Measurements from ENCODE around the gene LMTK2.
"Not testable (repeated sequence)": the region's sequence is repeated elsewhere in the genome, so short reads cannot be mapped to it uniquely, and the experiment has no call there.

Gene LMTK2

DNA sequence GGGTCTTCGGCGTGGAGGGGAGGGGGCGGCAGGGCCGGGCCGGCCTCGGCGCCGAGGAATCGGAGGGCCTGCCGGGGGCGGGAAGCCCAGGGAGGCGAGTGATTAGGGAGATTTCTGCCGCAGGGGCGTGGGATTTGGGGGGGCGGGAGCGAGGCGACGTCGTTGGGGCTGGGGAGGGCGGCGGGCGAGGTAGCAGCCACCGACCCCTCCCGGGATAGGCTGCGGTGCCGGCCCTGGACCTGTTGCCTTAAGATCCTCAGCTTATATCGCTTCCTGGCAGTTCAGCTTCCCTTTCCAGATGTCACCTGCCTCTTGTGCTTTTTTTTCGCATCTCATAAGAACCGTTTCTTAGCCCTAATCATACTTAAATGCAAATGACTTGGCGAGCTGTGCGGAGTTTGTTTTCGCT, 655 bp downstream of the LMTK2 start:
- no peak for DNase-seq

GRCh38 chr7:98110249-98111022, 3.8 kb downstream of the LMTK2 start:
- DNase-seq = no peak

- no peak for DNase-seq
Measured at GRCh38 chr7:98112077-98112476, 5.4 kb downstream of the LMTK2 start.

DNA sequence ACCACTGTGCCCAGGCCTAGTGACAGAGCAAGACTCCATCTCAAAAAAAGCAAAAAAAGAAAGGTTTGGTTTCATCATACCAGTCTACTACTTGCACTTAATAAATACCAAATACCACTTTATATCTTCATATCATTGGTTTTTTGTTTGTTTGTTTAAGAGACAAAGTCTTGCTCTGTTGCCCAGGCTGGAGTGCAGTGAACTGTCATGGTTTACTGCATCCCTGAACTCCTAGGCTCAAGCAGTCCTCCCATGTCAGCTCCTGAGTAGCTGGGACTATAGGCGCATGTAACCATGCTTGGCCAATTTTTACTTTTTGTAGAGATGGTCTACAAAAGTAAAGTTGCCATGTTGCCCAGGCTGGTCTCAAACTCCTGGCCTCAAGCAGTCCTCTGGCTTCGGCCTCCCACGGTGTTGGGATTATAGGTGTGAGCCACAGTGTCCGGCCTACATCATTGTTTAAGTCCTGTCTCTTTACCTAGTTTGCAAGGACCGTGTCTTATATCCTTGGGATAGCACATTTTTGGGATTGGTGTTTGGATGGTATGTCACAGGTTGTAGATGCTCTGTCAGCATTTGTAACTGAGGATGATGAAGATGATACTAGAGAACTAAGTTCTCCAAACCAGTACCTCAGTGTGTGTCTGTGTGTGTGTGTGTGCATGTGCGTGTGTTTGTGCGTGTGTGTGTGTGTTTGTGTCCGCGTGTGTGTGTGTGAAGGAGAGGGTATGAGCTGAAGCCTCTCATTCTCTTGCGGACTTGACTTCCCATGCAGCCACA, 9.3 kb downstream of the LMTK2 start:
- DNase-seq = no peak

- DNase-seq = no peak
Measured at GRCh38 chr7:98116656-98117461, 10.2 kb downstream of the LMTK2 start.

GRCh38 chr7:98119256-98119918, 12.7 kb downstream of the LMTK2 start:
- DNase-seq = no peak

DNA sequence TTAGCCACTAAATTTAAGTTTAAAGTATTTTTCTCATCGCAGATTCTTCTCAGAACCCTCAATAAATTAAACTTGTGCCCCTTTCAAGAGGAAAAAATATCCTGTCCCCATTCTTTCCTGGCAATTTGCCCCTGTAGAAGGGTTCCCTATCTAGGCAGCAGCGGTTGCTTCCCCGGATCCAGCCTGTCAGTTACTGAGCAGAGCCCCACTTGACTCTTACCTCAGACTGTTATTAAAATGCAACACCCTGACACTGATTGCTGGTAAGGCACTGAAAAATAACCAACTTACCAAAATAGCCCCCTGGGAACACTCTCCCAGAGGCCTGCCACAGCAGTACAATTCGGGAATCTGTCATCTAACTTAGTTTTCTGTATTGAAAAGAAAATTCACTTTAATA, 13.9 kb downstream of the LMTK2 start:
- peak; percentile 63 for DNase-seq

DNA sequence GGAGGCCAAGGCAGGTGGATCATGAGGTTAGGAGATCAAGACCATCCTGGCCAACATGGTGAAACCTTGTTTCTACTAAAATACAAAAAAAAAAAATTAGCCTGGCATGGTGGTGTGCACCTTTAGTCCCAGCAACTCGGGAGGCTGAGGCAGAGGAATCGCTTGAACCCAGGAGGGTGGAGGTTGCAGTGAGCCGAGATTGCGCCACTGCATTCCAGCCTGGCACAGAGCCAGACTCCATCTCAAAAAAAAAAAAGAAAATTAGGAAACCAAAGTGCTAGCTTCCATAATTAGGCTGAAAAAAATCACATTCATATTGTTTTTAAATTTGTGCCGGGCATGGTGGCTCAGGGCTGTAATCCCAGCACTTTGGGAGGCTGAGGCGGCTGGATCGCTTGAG, 14.7 kb downstream of the LMTK2 start:
- DNase-seq = not testable (repeated sequence)

- DNase-seq = no peak
Measured at GRCh38 chr7:98123365-98123696, 16.7 kb downstream of the LMTK2 start.

GRCh38 chr7:98125759-98126158, 19.1 kb downstream of the LMTK2 start:
- DNase-seq = no peak

GRCh38 chr7:98126311-98127142, 19.9 kb downstream of the LMTK2 start:
- DNase-seq = no peak

DNA sequence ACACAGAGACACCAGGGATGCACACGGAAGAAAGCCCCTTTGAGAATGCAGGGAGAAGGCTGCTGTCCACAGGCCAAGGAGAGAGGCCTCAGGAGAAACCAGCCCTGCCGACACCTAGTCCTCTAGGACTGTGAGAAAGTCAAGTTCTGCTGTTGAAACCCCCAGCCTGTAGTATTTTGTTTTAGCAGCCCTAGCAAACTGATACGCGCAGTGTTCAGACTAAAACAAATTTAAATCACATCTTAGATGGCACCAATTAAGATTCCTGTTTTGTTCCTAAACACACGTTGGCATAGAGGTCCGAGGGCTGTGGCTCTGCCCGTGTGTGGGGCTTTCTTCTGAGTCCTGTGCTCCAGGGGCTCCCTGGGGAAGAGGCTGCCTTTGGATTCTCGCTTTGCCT, 21.7 kb downstream of the LMTK2 start:
- no peak for DNase-seq

GRCh38 chr7:98130959-98131358, 24.3 kb downstream of the LMTK2 start:
- no peak for DNase-seq

GRCh38 chr7:98133181-98133580, 26.5 kb downstream of the LMTK2 start:
- no peak for DNase-seq

GRCh38 chr7:98133621-98134303, 27.1 kb downstream of the LMTK2 start:
- DNase-seq = no peak

- no peak for DNase-seq
Measured at GRCh38 chr7:98134420-98135228, 28.0 kb downstream of the LMTK2 start.

GRCh38 chr7:98135984-98136383, 29.3 kb downstream of the LMTK2 start:
- no peak for DNase-seq

DNA sequence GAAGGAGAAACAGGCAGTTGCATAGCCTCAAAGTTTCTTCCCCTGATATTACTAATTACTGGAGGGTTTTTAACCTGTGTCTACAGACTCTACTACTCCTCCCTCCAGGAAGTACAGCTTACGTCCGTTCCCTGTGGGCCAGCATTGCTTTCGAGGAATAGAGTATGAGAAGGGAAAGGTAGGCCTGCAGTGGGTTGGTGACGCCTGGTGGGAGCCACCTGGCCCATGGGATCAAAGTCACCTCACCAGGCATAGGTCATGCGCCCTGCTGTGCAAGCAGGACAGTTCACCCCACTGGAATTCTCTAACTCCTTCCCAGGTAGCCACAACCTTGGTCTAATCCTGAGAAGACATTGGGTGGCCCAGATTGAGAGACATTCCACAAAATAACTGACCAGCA, 29.8 kb downstream of the LMTK2 start:
- no peak for DNase-seq

GRCh38 chr7:98137134-98137825, 30.6 kb downstream of the LMTK2 start:
- no peak for DNase-seq

GRCh38 chr7:98137826-98138151, 31.1 kb downstream of the LMTK2 start:
- no peak for DNase-seq

Data from NCI-H2227 treated with DMSO at 0.1 percent for 48 hours (cell line).